ENCODE results near the gene HOXB2. TPM values are rescaled to one million over a fixed set of nuclear protein-coding genes. Genes with fewer than 3 reads are reported as not detected.

The HOXB2 gene
- total and polyA plus RNA-seq, 9 of the 15 experiments (the other 6 are each of a cell fraction or from before 2014, with no cell fraction given), result 2.1 to 97.7 (median 21.2) TPM

GRCh38 chr17:48576479-48577309 lies 31.8 kb upstream of the HOXB2 start (continued):
- TF ChIP-seq CHAMP1 (IDR thresholded peaks at IDR 0.05) (no peak), ZNF274 (IDR thresholded peaks at IDR 0.05; ENCODE audit: borderline replicate concordance, low read depth, low read length) (no peak), ZNF282 (CRISPR knock-in tag; IDR thresholded peaks at IDR 0.05) (no peak), SMARCA5 (IDR thresholded peaks at IDR 0.05) (no peak), CGGBP1 (CRISPR knock-in tag; IDR thresholded peaks at IDR 0.05) (no peak), NCOR1 (IDR thresholded peaks at IDR 0.05) (no peak), POLR2AphosphoS5 (IDR thresholded peaks at IDR 0.05; ENCODE audit: control insufficient read depth, insufficient read depth, low read depth, low read length) (no peak; the same call in 1 of the 2 replicates), CHCHD3 (CRISPR knock-in tag; IDR thresholded peaks at IDR 0.05) (no peak), KDM4B (IDR thresholded peaks at IDR 0.05; ENCODE audit: borderline replicate concordance in 2 of 2, low read depth in 1 of 2) (no peak), ZEB2 (IDR thresholded peaks at IDR 0.05) (no peak), GTF2E2 (tag; IDR thresholded peaks at IDR 0.05) (0 out of 2 replicates have a peak, but pooled peaks have one; percentile 37), KLF6 (CRISPR knock-in tag; IDR thresholded peaks at IDR 0.05; ENCODE audit: borderline replicate concordance) (no peak), ATF2 (CRISPR knock-in tag; IDR thresholded peaks at IDR 0.05) (no peak), HNRNPK (IDR thresholded peaks at IDR 0.05; ENCODE audit: low read depth, low read length, poor library complexity, severe bottlenecking) (no peak), ZZZ3 (IDR thresholded peaks at IDR 0.05) (no peak), RNF2 (IDR thresholded peaks at IDR 0.05) (0 out of 2 replicates have a peak, but pooled peaks have one; percentile 32), HDAC8 (tag; IDR thresholded peaks at IDR 0.05) (no peak), CBFA2T3 (IDR thresholded peaks at IDR 0.05) (no peak), RHOXF2B (CRISPR knock-in tag; conservative IDR thresholded peaks at IDR 0.05) (no peak), ZNF668 (CRISPR knock-in tag; IDR thresholded peaks at IDR 0.05) (no peak), MAFK (IDR thresholded peaks at IDR 0.05; ENCODE audit: low read length) (no peak), ATF4 (CRISPR knock-in tag; IDR thresholded peaks at IDR 0.05) (no peak), MAX (CRISPR knock-in tag; IDR thresholded peaks at IDR 0.05) (no peak), MBD2 (IDR thresholded peaks at IDR 0.05; ENCODE audit: borderline replicate concordance, low read depth) (0 out of 2 replicates have a peak, but pooled peaks have one; percentile 9)
